ENCODE measurements around the gene TCF19.

DNA sequence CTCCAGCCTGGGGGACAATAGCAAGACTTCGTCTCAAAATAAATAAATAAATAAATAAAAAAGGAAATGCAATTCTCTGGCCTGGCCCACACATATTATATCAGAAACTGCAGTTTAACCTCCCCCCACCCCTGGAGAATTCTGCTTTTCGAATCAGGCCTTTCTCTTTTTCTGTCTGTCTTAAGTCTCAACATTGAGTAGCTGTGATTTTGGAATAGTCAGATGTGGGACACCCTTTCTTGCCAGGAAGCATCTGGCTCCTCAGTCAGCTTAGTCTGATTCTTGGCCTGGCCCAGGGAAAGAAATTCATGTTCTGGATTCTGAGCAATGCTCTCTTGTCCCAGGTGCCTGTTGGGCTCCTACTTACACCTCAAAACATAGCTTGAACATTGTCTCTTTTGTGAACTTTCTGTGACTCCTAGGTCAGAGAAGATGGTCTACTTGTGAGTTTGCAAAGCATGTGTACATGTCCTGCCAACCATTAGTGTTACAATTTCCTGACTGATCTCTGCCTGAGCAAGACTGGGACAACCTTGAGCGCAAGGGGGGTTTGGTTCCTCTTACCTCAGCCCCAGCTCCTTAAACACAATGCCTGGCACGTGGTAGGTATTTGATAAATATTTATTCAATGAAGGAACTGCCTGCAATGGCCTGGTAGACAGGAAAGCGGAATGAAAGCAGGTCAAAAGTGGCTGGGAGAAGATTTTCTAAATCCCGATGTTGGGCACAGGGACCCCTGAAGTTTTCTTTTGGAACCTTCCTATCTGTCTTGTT lies 35.9 kb downstream of the TCF19 start:
- TF ChIP-seq, protein P1, sequence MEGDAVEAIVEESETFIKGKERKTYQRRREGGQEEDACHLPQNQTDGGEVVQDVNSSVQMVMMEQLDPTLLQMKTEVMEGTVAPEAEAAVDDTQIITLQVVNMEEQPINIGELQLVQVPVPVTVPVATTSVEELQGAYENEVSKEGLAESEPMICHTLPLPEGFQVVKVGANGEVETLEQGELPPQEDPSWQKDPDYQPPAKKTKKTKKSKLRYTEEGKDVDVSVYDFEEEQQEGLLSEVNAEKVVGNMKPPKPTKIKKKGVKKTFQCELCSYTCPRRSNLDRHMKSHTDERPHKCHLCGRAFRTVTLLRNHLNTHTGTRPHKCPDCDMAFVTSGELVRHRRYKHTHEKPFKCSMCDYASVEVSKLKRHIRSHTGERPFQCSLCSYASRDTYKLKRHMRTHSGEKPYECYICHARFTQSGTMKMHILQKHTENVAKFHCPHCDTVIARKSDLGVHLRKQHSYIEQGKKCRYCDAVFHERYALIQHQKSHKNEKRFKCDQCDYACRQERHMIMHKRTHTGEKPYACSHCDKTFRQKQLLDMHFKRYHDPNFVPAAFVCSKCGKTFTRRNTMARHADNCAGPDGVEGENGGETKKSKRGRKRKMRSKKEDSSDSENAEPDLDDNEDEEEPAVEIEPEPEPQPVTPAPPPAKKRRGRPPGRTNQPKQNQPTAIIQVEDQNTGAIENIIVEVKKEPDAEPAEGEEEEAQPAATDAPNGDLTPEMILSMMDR (IDR thresholded peaks at IDR 0.05), result no peak
- no peak for TF ChIP-seq ZFX (IDR thresholded peaks at IDR 0.05; ENCODE audit: borderline replicate concordance)
